Lung (tissue), 12 donors: ENCODE data around the gene CBLN1. TPM values are rescaled to one million over a fixed set of nuclear protein-coding genes. Genes with fewer than 3 reads are reported as not detected.

ENCODE experiments used
- ATAC-seq: fragments of 200-7000 bp; cut with Tn5 transposase; one replicate; pipeline ENCODE4 v1.9.1; 2020; ENCODE audit warnings: moderate number of reproducible peaks; ENCODE audit not compliant: insufficient read depth, low FRiP score
- DNase-seq, 3 donors: peaks; one replicate each; pipeline ENCODE4 v3.0.0-alpha.2; 2013 to 2017
- H3K27ac ChIP-seq, 2 donors: one replicate each; pipeline ENCODE4 v1.5.1; 2013; ENCODE audit warnings: mild to moderate bottlenecking in 2 of 2, moderate library complexity in 2 of 2, control low read depth in 1 of 2, inconsistent platforms in 1 of 2, low read depth in 1 of 2, low read length in 1 of 2
- H3K27me3 ChIP-seq, 3 donors: one replicate each; pipeline ENCODE4 v1.5.1; 2013; ENCODE audit warnings: low read length in 2 of 3; ENCODE audit not compliant: control insufficient read depth in 3 of 3, insufficient read depth in 3 of 3
- H3K36me3 ChIP-seq, 4 donors: one replicate each; pipeline ENCODE4 v1.5.1; 2013; ENCODE audit warnings: low read length in 4 of 4, mild to moderate bottlenecking in 1 of 4, moderate library complexity in 1 of 4; ENCODE audit not compliant: control insufficient read depth in 4 of 4, insufficient read depth in 4 of 4
- H3K4me1 ChIP-seq, 5 donors: one replicate each; pipeline ENCODE4 v1.5.1; 2013; ENCODE audit warnings: low read length in 5 of 5, mild to moderate bottlenecking in 2 of 5, moderate library complexity in 1 of 5; ENCODE audit not compliant: control insufficient read depth in 5 of 5, insufficient read depth in 5 of 5
- H3K4me3 ChIP-seq: one replicate; pipeline ENCODE4 v1.5.1; 2013; ENCODE audit warnings: mild to moderate bottlenecking, control low read depth, moderate library complexity
- H3K9ac ChIP-seq, 2 donors: one replicate each; pipeline ENCODE4 v1.5.1; 2013; ENCODE audit warnings: low read length in 2 of 2, control low read depth in 1 of 2; ENCODE audit not compliant: insufficient read depth in 1 of 2
- H3K9me3 ChIP-seq, 4 donors: one replicate each; pipeline ENCODE4 v1.5.1; 2013; ENCODE audit warnings: low read length in 3 of 4, mild to moderate bottlenecking in 1 of 4, moderate library complexity in 1 of 4; ENCODE audit not compliant: control insufficient read depth in 4 of 4, insufficient read depth in 3 of 4
- WGBS, 2 donors: extraction: QIAGEN DNeasy Blood & Tissue Kit; methylation state at CpG; one replicate each; pipeline ENCODE4 v1.1.7; 2013; 5-methylcytosine and 5-hydroxymethylcytosine counted together
- polyA plus RNA-seq, 2 donors: library from polyadenylated mRNA; stranded (reverse); fragments of 200-250 nt; gene quantifications; one replicate each; pipeline ENCODE4 v1.2.1, GENCODE V29; 2013
- total RNA-seq, 2 donors: library from RNA; depleted of rRNA in 1 of 2; stranded (reverse); fragments of >200 nt in 1 of 2; gene quantifications; one replicate each; pipeline ENCODE4 v1.2.1, GENCODE V29; 2014 to 2021
- TF ChIP-seq, protein P1 (sequence below): IDR thresholded peaks from 2 replicates; pipeline ENCODE4 v1.5.1; 2012; ENCODE audit warnings: mild to moderate bottlenecking; ENCODE audit errors: control extremely low read depth, extremely low read depth
- donor health status: control.
- donor health status: control.
- donor health status: Bipolar disorder and iron deficiency.
- donor health status: healthy.
- donor health status: DM: yes; HTN: yes; CAD: no.

Gene CBLN1
- total and polyA plus RNA-seq, 4 donors: 0.40 to 0.43 TPM; not detected in 2

DNA sequence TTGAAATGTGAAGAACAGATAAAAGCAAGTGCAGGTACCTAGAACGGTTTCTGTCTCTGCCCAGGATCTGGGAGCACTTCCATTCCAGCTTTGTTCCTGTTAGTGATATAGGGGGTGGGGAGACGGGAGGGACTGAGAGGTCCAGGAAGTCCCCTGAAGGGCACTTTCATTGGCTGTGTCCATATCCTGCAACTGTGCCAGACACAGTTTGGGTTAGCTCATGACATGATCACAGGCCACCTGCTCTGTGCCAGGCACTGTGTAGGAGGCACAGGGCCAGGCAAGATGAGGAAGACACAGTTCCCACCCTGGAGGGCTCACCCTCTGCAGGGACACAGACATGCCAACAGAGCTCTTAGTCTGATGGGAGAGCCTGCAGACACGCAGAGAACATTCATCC is 7.9 kb downstream of the CBLN1 start:
- no peak overlapping the region for H3K9ac ChIP-seq
- WGBS, 2 donors: 21 to 25% methylated on average over 3 of the region's 3 CpGs
- H3K27ac ChIP-seq: no peak overlapping the region
- DNase-seq (no peak), ATAC-seq (no peak)
- TF ChIP-seq, protein P1, sequence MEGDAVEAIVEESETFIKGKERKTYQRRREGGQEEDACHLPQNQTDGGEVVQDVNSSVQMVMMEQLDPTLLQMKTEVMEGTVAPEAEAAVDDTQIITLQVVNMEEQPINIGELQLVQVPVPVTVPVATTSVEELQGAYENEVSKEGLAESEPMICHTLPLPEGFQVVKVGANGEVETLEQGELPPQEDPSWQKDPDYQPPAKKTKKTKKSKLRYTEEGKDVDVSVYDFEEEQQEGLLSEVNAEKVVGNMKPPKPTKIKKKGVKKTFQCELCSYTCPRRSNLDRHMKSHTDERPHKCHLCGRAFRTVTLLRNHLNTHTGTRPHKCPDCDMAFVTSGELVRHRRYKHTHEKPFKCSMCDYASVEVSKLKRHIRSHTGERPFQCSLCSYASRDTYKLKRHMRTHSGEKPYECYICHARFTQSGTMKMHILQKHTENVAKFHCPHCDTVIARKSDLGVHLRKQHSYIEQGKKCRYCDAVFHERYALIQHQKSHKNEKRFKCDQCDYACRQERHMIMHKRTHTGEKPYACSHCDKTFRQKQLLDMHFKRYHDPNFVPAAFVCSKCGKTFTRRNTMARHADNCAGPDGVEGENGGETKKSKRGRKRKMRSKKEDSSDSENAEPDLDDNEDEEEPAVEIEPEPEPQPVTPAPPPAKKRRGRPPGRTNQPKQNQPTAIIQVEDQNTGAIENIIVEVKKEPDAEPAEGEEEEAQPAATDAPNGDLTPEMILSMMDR: no peak
- no peak overlapping the region for H3K4me3 ChIP-seq
- no peaks in the 10 kb centered on the region for H3K36me3 ChIP-seq
- peaks cover 0 to 9% (median 0%) of the 10 kb centered on the region in 4 donors for H3K9me3 ChIP-seq
- no peaks in the 10 kb centered on the region for H3K4me1 ChIP-seq
- H3K27me3 ChIP-seq: peaks cover 3 to 70% (median 59%) of the 10 kb centered on the region in 3 donors

DNA sequence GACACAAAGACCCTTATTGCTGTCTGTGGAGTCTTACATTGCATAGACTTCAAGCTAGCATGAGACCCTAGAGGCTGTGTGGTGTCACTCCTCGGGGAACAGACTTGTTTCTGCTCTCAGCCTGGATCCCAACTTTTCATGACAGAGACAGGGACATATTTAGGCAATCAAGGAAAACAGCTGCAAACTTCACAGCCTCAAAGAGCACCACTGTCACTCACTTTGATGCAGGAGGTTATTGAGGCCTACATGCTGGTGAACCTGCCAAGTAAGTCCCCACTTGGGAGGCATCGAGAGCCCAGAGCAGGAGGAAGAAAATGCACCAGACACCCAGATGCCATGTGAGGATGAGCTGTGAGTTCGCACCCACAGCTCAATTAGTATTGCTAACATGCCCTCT is 10.3 kb downstream of the CBLN1 start:
- no peak for ATAC-seq
- H3K4me1 ChIP-seq: no peaks in the 10 kb centered on the region

DNA sequence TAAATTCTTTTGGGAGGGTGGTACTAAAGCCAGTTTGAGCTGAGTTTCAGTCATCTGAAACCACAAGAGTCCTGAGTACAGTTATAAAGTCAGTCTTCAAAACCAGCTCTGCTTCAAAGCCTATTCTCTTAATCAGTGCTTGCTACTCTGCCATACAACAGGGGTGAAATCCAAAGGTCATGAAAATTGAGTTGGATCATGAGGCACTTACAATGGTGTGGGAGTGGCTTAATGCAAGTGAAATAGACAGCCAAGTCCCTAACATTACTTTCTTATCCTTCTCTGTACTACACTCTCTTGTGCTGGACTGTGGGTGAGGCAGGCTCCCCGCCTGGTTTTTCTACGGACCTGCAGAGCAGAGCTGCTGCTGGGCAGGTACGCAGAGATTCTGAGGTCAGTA is 12.4 kb downstream of the CBLN1 start:
- DNase-seq: no peak
- Histone ChIP-seq H3K27ac (no peak overlapping the region), H3K9ac (no peak overlapping the region), H3K4me3 (no peak overlapping the region), H3K9me3 (peaks cover 0 to 4% (median 0%) of the 10 kb centered on the region in 4 donors), H3K4me1 (no peaks in the 10 kb centered on the region), H3K27me3 (peaks cover 0 to 24% (median 15%) of the 10 kb centered on the region in 3 donors), H3K36me3 (no peaks in the 10 kb centered on the region)
- WGBS, 2 donors: 73 to 82% methylated on average over 3 of the region's 3 CpGs
- no peak for ATAC-seq
- TF ChIP-seq, protein P1: no peak

More for the DNA sequence above, 10.3 kb downstream of the CBLN1 start:
- TF ChIP-seq, protein P1: no peak
- H3K27me3 ChIP-seq: peaks cover 0 to 46% (median 35%) of the 10 kb centered on the region in 3 donors
- no peak overlapping the region for H3K4me3 ChIP-seq
- H3K9me3 ChIP-seq: peaks cover 0 to 4% (median 0%) of the 10 kb centered on the region in 4 donors
- H3K36me3 ChIP-seq: no peaks in the 10 kb centered on the region
- no peak for DNase-seq
- no peak overlapping the region for H3K27ac ChIP-seq
- WGBS, 2 donors: 62 to 74% methylated on average over 3 of the region's 3 CpGs
- no peak overlapping the region for H3K9ac ChIP-seq

DNA sequence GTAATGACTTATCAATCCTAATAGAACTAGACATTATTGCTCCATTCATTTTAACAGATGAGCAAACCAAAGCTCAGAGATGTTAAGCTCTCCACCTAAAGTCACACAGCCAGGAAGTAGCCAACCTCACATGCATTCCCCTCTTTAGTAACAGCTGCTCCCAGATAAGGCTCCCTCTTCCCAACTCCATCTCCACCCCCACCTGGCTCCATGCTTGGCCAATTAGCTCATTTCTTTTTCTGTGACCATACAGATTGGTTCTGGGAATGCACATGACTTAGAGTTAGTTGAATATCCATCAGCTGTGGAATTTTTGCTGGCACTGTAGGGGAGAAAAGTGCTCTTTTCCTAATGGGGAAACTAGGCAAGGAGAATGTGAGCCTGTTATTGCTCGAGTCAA is 13.0 kb downstream of the CBLN1 start:
- TF ChIP-seq, protein P1: no peak
- no peaks in the 10 kb centered on the region for H3K4me1 ChIP-seq
- H3K27me3 ChIP-seq: peaks cover 0 to 19% (median 10%) of the 10 kb centered on the region in 3 donors
- DNase-seq: no peak
- no peak for ATAC-seq
- H3K4me3 ChIP-seq: no peak overlapping the region
- H3K9ac ChIP-seq: no peak overlapping the region
- no peak overlapping the region for H3K27ac ChIP-seq
- H3K36me3 ChIP-seq: no peaks in the 10 kb centered on the region
- peaks cover 0 to 4% (median 0%) of the 10 kb centered on the region in 4 donors for H3K9me3 ChIP-seq
- WGBS, 2 donors: 47 to 70% methylated on average over 1 of the region's 1 CpG
